ENCODE measurements around the gene CSNK1E. TPM values are rescaled to one million over a fixed set of nuclear protein-coding genes. Genes with fewer than 3 reads are reported as not detected.
"Not testable (repeated sequence)": the region's sequence is repeated elsewhere in the genome, so short reads cannot be mapped to it uniquely, and the experiment has no call there.

Gene CSNK1E
- total RNA-seq, 1 donor = 69.1 TPM

- no peaks in the 10 kb centered on the region for H3K4me1 ChIP-seq (ENCODE audit: insufficient read depth, low read length)
- no peaks in the 10 kb centered on the region for H3K27me3 ChIP-seq (ENCODE audit: insufficient read depth, low read length)
- H3K4me3 ChIP-seq (ENCODE audit: low read length) = no peak overlapping the region
- no peaks in the 10 kb centered on the region for H3K9me3 ChIP-seq (ENCODE audit: low read depth, low read length)
Measured at GRCh38 chr22:38347181-38347943, 30.1 kb upstream of the CSNK1E start.

- H3K27me3 ChIP-seq (ENCODE audit: insufficient read depth, low read length) = no peaks in the 10 kb centered on the region
- no peak overlapping the region for H3K4me3 ChIP-seq (ENCODE audit: low read length)
- no peaks in the 10 kb centered on the region for H3K9me3 ChIP-seq (ENCODE audit: low read depth, low read length)
- H3K4me1 ChIP-seq (ENCODE audit: insufficient read depth, low read length) = no peaks in the 10 kb centered on the region
Measured at GRCh38 chr22:38346506-38346905, 29.3 kb upstream of the CSNK1E start.

GRCh38 chr22:38345782-38346181 is 28.5 kb upstream of the CSNK1E start:
- Histone ChIP-seq H3K9me3 (ENCODE audit: low read depth, low read length) (no peaks in the 10 kb centered on the region), H3K27me3 (ENCODE audit: insufficient read depth, low read length) (no peaks in the 10 kb centered on the region), H3K4me3 (ENCODE audit: low read length) (no peak overlapping the region), H3K4me1 (ENCODE audit: insufficient read depth, low read length) (no peaks in the 10 kb centered on the region)

- H3K9me3 ChIP-seq (ENCODE audit: low read depth, low read length); H3K4me3 ChIP-seq (ENCODE audit: low read length); H3K27me3 ChIP-seq (ENCODE audit: insufficient read depth, low read length): not testable (repeated sequence)
- H3K4me1 ChIP-seq (ENCODE audit: insufficient read depth, low read length) = peaks cover 17% of the 10 kb centered on the region
Measured at GRCh38 chr22:38339893-38340292, 22.7 kb upstream of the CSNK1E start.

- no peak overlapping the region for H3K4me3 ChIP-seq (ENCODE audit: low read length)
- H3K4me1 ChIP-seq (ENCODE audit: insufficient read depth, low read length) = peaks cover 20% of the 10 kb centered on the region
- no peaks in the 10 kb centered on the region for H3K27me3 ChIP-seq (ENCODE audit: insufficient read depth, low read length)
- no peaks in the 10 kb centered on the region for H3K9me3 ChIP-seq (ENCODE audit: low read depth, low read length)
Measured at GRCh38 chr22:38338772-38339379, 21.6 kb upstream of the CSNK1E start.

- H3K27me3 ChIP-seq (ENCODE audit: insufficient read depth, low read length) = no peaks in the 10 kb centered on the region
- peaks cover 20% of the 10 kb centered on the region for H3K4me1 ChIP-seq (ENCODE audit: insufficient read depth, low read length)
- H3K4me3 ChIP-seq (ENCODE audit: low read length) = no peak overlapping the region
- no peaks in the 10 kb centered on the region for H3K9me3 ChIP-seq (ENCODE audit: low read depth, low read length)
Measured at GRCh38 chr22:38336699-38337098, 19.5 kb upstream of the CSNK1E start.

- H3K4me1 ChIP-seq (ENCODE audit: insufficient read depth, low read length) = peaks cover 20% of the 10 kb centered on the region
- H3K27me3 ChIP-seq (ENCODE audit: insufficient read depth, low read length) = no peaks in the 10 kb centered on the region
- no peak overlapping the region for H3K4me3 ChIP-seq (ENCODE audit: low read length)
- H3K9me3 ChIP-seq (ENCODE audit: low read depth, low read length) = no peaks in the 10 kb centered on the region
Measured at GRCh38 chr22:38335077-38335476, 17.8 kb upstream of the CSNK1E start.

GRCh38 chr22:38327805-38328204 is 10.6 kb upstream of the CSNK1E start:
- no peaks in the 10 kb centered on the region for H3K27me3 ChIP-seq (ENCODE audit: insufficient read depth, low read length)
- no peaks in the 10 kb centered on the region for H3K4me1 ChIP-seq (ENCODE audit: insufficient read depth, low read length)
- no peak overlapping the region for H3K4me3 ChIP-seq (ENCODE audit: low read length)
- H3K9me3 ChIP-seq (ENCODE audit: low read depth, low read length) = no peaks in the 10 kb centered on the region

GRCh38 chr22:38327396-38327795 is 10.2 kb upstream of the CSNK1E start:
- Histone ChIP-seq H3K27me3 (ENCODE audit: insufficient read depth, low read length) (no peaks in the 10 kb centered on the region), H3K9me3 (ENCODE audit: low read depth, low read length) (no peaks in the 10 kb centered on the region), H3K4me3 (ENCODE audit: low read length) (no peak overlapping the region), H3K4me1 (ENCODE audit: insufficient read depth, low read length) (no peaks in the 10 kb centered on the region)

GRCh38 chr22:38325587-38325986 is 8.4 kb upstream of the CSNK1E start:
- Histone ChIP-seq H3K27me3 (ENCODE audit: insufficient read depth, low read length) (no peaks in the 10 kb centered on the region), H3K9me3 (ENCODE audit: low read depth, low read length) (no peaks in the 10 kb centered on the region), H3K4me3 (ENCODE audit: low read length) (no peak overlapping the region), H3K4me1 (ENCODE audit: insufficient read depth, low read length) (no peaks in the 10 kb centered on the region)

- no peaks in the 10 kb centered on the region for H3K9me3 ChIP-seq (ENCODE audit: low read depth, low read length)
- H3K27me3 ChIP-seq (ENCODE audit: insufficient read depth, low read length) = no peaks in the 10 kb centered on the region
- peaks cover 16% of the 10 kb centered on the region for H3K4me1 ChIP-seq (ENCODE audit: insufficient read depth, low read length)
- no peak overlapping the region for H3K4me3 ChIP-seq (ENCODE audit: low read length)
Measured at GRCh38 chr22:38320605-38321402, 3.6 kb upstream of the CSNK1E start.

- Histone ChIP-seq H3K4me1 (ENCODE audit: insufficient read depth, low read length) (peaks cover 33% of the 10 kb centered on the region), H3K4me3 (ENCODE audit: low read length) (no peak overlapping the region), H3K27me3 (ENCODE audit: insufficient read depth, low read length) (no peaks in the 10 kb centered on the region), H3K9me3 (ENCODE audit: low read depth, low read length) (no peaks in the 10 kb centered on the region)
Measured at GRCh38 chr22:38318792-38319773, 1.9 kb upstream of the CSNK1E start.

GRCh38 chr22:38317995-38318715 is 922 bp upstream of the CSNK1E start:
- Histone ChIP-seq H3K4me1 (ENCODE audit: insufficient read depth, low read length) (peaks cover 43% of the 10 kb centered on the region), H3K9me3 (ENCODE audit: low read depth, low read length) (no peaks in the 10 kb centered on the region), H3K27me3 (ENCODE audit: insufficient read depth, low read length) (no peaks in the 10 kb centered on the region), H3K4me3 (ENCODE audit: low read length) (peak overlapping the region; percentile 39)

All from mononuclear cell (primary cell).